Measurements from ENCODE around the gene MRPL23. TPM values are rescaled to one million over a fixed set of nuclear protein-coding genes. Genes with fewer than 3 reads are reported as not detected.

MRPL23 gene
- total RNA-seq: 40.5 TPM

GRCh38 chr11:1946812-1947484 lies at the start of gene MRPL23:
Gene MRPL23 (plus strand): TSS chr11:1947332. CDS start chr11:1947363, 31 bp downstream.
- DNase-seq (ENCODE audit: low spot score): no peak

GRCh38 chr11:1899090-1899489 lies 48.0 kb upstream of the MRPL23 start:
- DNase-seq (ENCODE audit: low spot score): no peak

GRCh38 chr11:1899686-1900085 lies 47.4 kb upstream of the MRPL23 start:
- no peak for DNase-seq (ENCODE audit: low spot score)

GRCh38 chr11:1906181-1906580 lies 41.0 kb upstream of the MRPL23 start:
- no peak for DNase-seq (ENCODE audit: low spot score)

GRCh38 chr11:1906611-1907423 lies 40.3 kb upstream of the MRPL23 start:
- no peak for DNase-seq (ENCODE audit: low spot score)

- DNase-seq (ENCODE audit: low spot score): no peak
These were observed 38.5 kb upstream of the MRPL23 start for GRCh38 chr11:1908618-1909017.

GRCh38 chr11:1909524-1909923 lies 37.6 kb upstream of the MRPL23 start:
- DNase-seq (ENCODE audit: low spot score): no peak

GRCh38 chr11:1912289-1912878 lies 34.7 kb upstream of the MRPL23 start:
- no peak for DNase-seq (ENCODE audit: low spot score)

GRCh38 chr11:1913271-1914060 lies 33.7 kb upstream of the MRPL23 start:
- DNase-seq (ENCODE audit: low spot score): no peak

- no peak for DNase-seq (ENCODE audit: low spot score)
These were observed 31.4 kb upstream of the MRPL23 start for GRCh38 chr11:1915795-1916131.

- no peak for DNase-seq (ENCODE audit: low spot score)
These were observed 30.8 kb upstream of the MRPL23 start for GRCh38 chr11:1916132-1916985.

GRCh38 chr11:1916986-1917522 lies 30.1 kb upstream of the MRPL23 start:
- no peak for DNase-seq (ENCODE audit: low spot score)

- DNase-seq (ENCODE audit: low spot score): no peak
These were observed 29.4 kb upstream of the MRPL23 start for GRCh38 chr11:1917523-1918435.

GRCh38 chr11:1918436-1919315 lies 28.5 kb upstream of the MRPL23 start:
- no peak for DNase-seq (ENCODE audit: low spot score)

- DNase-seq (ENCODE audit: low spot score): peak; percentile 42
These were observed 27.6 kb upstream of the MRPL23 start, which contains the start of gene TNNT3 for GRCh38 chr11:1919391-1920127. Gene TNNT3 (plus strand): TSS chr11:1919703. CDS start chr11:1922875, 3,172 bp downstream.

GRCh38 chr11:1920128-1920908 lies 26.8 kb upstream of the MRPL23 start:
- DNase-seq (ENCODE audit: low spot score): no peak

GRCh38 chr11:1920909-1921573 lies 26.1 kb upstream of the MRPL23 start:
- peak; percentile 44 for DNase-seq (ENCODE audit: low spot score)

All from ureter (tissue), 1 donor.